Mesenchymal stem cell (in vitro differentiated cells and primary cell): ENCODE data around the gene CYSTM1.

Experiments used
- DNase-seq: peaks from one replicate; pipeline ENCODE4 v3.0.0-alpha.2; 2013
- H2AFZ ChIP-seq: one replicate; pipeline ENCODE4 v1.6.1; 2013; ENCODE audit warnings: low read depth, mild to moderate bottlenecking, control low read depth, inconsistent platforms, low read length, moderate library complexity
- H2AK5ac ChIP-seq: 2 replicates; pipeline ENCODE4 v1.6.1; 2013; ENCODE audit warnings: low read length, moderate library complexity, mild to moderate bottlenecking, inconsistent platforms; ENCODE audit not compliant: severe bottlenecking
- H2BK120ac ChIP-seq: one replicate; pipeline ENCODE4 v1.6.1; 2013; ENCODE audit warnings: low read depth, mild to moderate bottlenecking, inconsistent platforms, low read length, moderate library complexity
- H2BK12ac ChIP-seq, 2 experiments: one replicate each; pipeline ENCODE4 v1.6.1; 2013; ENCODE audit warnings: inconsistent platforms in 2 of 2, low read length in 2 of 2, mild to moderate bottlenecking in 2 of 2, moderate library complexity in 2 of 2, control low read depth in 1 of 2
- H2BK15ac ChIP-seq: one replicate; pipeline ENCODE4 v1.6.1; 2013; ENCODE audit warnings: mild to moderate bottlenecking, low read depth, inconsistent platforms; ENCODE audit not compliant: poor library complexity, severe bottlenecking
- H2BK5ac ChIP-seq: 2 replicates; pipeline ENCODE4 v1.6.1; 2013; ENCODE audit warnings: low read depth, mild to moderate bottlenecking, low read length, control low read depth, inconsistent platforms; ENCODE audit not compliant: poor library complexity, severe bottlenecking
- H3K14ac ChIP-seq, 2 experiments: one replicate each; pipeline ENCODE4 v1.6.1; 2013; ENCODE audit warnings: inconsistent platforms in 2 of 2, low read length in 2 of 2, control low read depth in 1 of 2, mild to moderate bottlenecking in 1 of 2, moderate library complexity in 1 of 2
- H3K18ac ChIP-seq, 2 experiments: one replicate each; pipeline ENCODE4 v1.6.1; 2013; ENCODE audit warnings: inconsistent platforms in 2 of 2, low read length in 2 of 2, control low read depth in 1 of 2, low read depth in 1 of 2, mild to moderate bottlenecking in 1 of 2
- H3K23ac ChIP-seq, 2 experiments: one replicate each; pipeline ENCODE4 v1.6.1; 2013; ENCODE audit warnings: inconsistent platforms in 2 of 2, low read length in 2 of 2, mild to moderate bottlenecking in 2 of 2, moderate library complexity in 2 of 2, control low read depth in 1 of 2
- H3K27ac ChIP-seq: 2 replicates; pipeline ENCODE4 v1.5.1; 2013; ENCODE audit warnings: mild to moderate bottlenecking, moderate library complexity, low read length, control low read depth, inconsistent platforms; ENCODE audit not compliant: poor library complexity, severe bottlenecking
- H3K27me3 ChIP-seq, 2 experiments: 2 replicates each; pipeline versions ENCODE4 v1.6.1 to v1.7.0; 2013; ENCODE audit warnings: low read length in 2 of 2, mild to moderate bottlenecking in 2 of 2, moderate library complexity in 2 of 2, control low read depth in 1 of 2, inconsistent platforms in 1 of 2; ENCODE audit not compliant: control insufficient read depth in 1 of 2, insufficient read depth in 1 of 2
- H3K36me3 ChIP-seq, 2 experiments: 2 replicates each; pipeline versions ENCODE4 v1.6.1 to v1.7.0; 2013; ENCODE audit warnings: low read length in 2 of 2, control low read depth in 1 of 2, inconsistent platforms in 1 of 2, low read depth in 1 of 2, mild to moderate bottlenecking in 1 of 2; ENCODE audit not compliant: insufficient read depth in 2 of 2, control insufficient read depth in 1 of 2
- H3K4ac ChIP-seq, 2 experiments: one replicate each; pipeline ENCODE4 v1.6.1; 2013; ENCODE audit warnings: inconsistent platforms in 2 of 2, low read length in 2 of 2, mild to moderate bottlenecking in 2 of 2, moderate library complexity in 2 of 2, control low read depth in 1 of 2, low read depth in 1 of 2
- H3K4me1 ChIP-seq: 2 replicates; pipeline ENCODE4 v1.6.1; 2013; ENCODE audit warnings: low read depth, low read length, control low read depth; ENCODE audit not compliant: control insufficient read depth, insufficient read depth
- H3K4me2 ChIP-seq: 2 replicates; pipeline ENCODE4 v1.6.1; 2013; ENCODE audit warnings: low read length, mild to moderate bottlenecking, inconsistent platforms; ENCODE audit not compliant: poor library complexity, severe bottlenecking
- H3K4me3 ChIP-seq, 2 experiments: 2 replicates each; pipeline versions ENCODE4 v1.5.1 to v1.7.0; 2013; ENCODE audit warnings: low read length in 2 of 2, mild to moderate bottlenecking in 2 of 2, control low read depth in 1 of 2, low read depth in 1 of 2; ENCODE audit not compliant: insufficient read depth in 1 of 2
- H3K79me1 ChIP-seq: replicated peaks from 2 replicates; pipeline ENCODE4 v1.6.1; 2013; ENCODE audit warnings: mild to moderate bottlenecking, control low read depth, low read length, inconsistent platforms; ENCODE audit not compliant: poor library complexity, severe bottlenecking
- H3K9ac ChIP-seq: 2 replicates; pipeline ENCODE4 v1.7.0; 2013; ENCODE audit warnings: mild to moderate bottlenecking, low read length, moderate library complexity
- H3K9me3 ChIP-seq: 2 replicates; pipeline ENCODE4 v1.7.0; 2013; ENCODE audit warnings: mild to moderate bottlenecking, low read length; ENCODE audit not compliant: control insufficient read depth
- H4K8ac ChIP-seq: one replicate; pipeline ENCODE4 v1.6.1; 2013; ENCODE audit warnings: inconsistent platforms, mild to moderate bottlenecking, low read length, moderate library complexity
- H4K91ac ChIP-seq: one replicate; pipeline ENCODE4 v1.6.1; 2013; ENCODE audit warnings: mild to moderate bottlenecking, low read length, inconsistent platforms
- WGBS: methylation state at CpG from one replicate; pipeline ENCODE4 v1.1.7; 2013; ENCODE audit warnings: mixed read lengths; 5-methylcytosine and 5-hydroxymethylcytosine counted together

CYSTM1 gene

GRCh38 chr5:140234377-140234989 is 59.5 kb downstream of the CYSTM1 start:
- H2AFZ ChIP-seq: no peak overlapping the region
- no peak overlapping the region for H4K91ac ChIP-seq
- H2AK5ac ChIP-seq: no peak overlapping the region
- no peak overlapping the region for H2BK15ac ChIP-seq
- H3K79me1 ChIP-seq: peaks cover 6% of the 10 kb centered on the region
- peaks cover 7 to 22% of the 10 kb centered on the region in 2 experiments for H3K36me3 ChIP-seq
- no peak overlapping the region for H3K27ac ChIP-seq
- H3K4me1 ChIP-seq: no peaks in the 10 kb centered on the region
- no peak for DNase-seq
- H3K18ac ChIP-seq: no peak overlapping the region
- H3K9me3 ChIP-seq: no peaks in the 10 kb centered on the region
- H3K4me2 ChIP-seq: no peak overlapping the region
- no peak overlapping the region for H3K4ac ChIP-seq
- H3K23ac ChIP-seq: no peak overlapping the region
- no peak overlapping the region for H3K14ac ChIP-seq
- peaks cover 0 to 4% of the 10 kb centered on the region in 2 experiments for H3K27me3 ChIP-seq
- no peak overlapping the region for H4K8ac ChIP-seq
- H2BK120ac ChIP-seq: no peak overlapping the region
- no peak overlapping the region for H3K9ac ChIP-seq
- no peak overlapping the region for H2BK5ac ChIP-seq
- H2BK12ac ChIP-seq: no peak overlapping the region
- H3K4me3 ChIP-seq: no peak overlapping the region
- WGBS: 94% methylated on average over 2 of the region's 4 CpGs

GRCh38 chr5:140235791-140236551 is 61.0 kb downstream of the CYSTM1 start:
- WGBS: 90% methylated on average over 6 of the region's 11 CpGs

DNA sequence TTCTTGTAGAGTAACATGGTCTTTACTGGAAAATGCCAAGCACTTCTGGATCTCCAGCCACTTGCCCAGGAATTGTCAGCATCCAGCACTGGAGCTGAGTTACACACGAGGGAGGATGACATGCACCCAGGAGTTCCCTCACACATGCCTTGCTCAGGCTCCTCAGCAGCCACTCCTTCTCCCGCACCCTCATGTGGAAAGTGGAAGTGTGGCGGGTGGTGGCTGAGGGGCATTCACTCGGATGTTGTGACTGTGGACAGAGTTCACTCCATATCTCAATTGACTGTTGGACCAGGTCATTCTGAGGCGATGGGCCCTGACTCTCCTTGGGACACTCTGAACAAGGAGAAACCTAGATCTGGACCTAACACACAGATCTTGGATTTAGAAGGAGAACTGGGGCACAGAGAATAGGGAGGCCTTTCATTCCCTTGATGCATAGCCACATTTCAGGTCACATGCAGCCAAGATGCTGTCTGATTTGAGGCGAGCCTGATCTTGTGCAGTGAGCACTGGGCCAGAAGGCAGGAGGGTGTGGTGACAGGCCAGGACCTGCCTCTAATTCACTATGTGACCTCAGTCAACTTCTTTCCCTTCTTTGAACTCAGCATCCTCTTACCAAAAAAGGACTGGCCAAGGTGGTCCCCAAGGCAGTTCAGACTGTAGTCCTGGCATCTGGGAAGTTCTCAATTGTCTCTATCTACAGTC is 62.1 kb downstream of the CYSTM1 start:
- 96% methylated on average over 6 of the region's 6 CpGs for WGBS
- H3K23ac ChIP-seq: no peak overlapping the region
- no peak overlapping the region for H3K4me2 ChIP-seq

More at GRCh38 chr5:140235791-140236551, 61.0 kb downstream of the CYSTM1 start:
- Histone ChIP-seq H2BK12ac (no peak overlapping the region), H3K27ac (no peak overlapping the region), H3K27me3 (peaks cover 0 to 4% of the 10 kb centered on the region in 2 experiments), H3K9ac (no peak overlapping the region), H2AFZ (no peak overlapping the region), H2BK15ac (no peak overlapping the region), H3K18ac (no peak overlapping the region), H2AK5ac (no peak overlapping the region), H3K4ac (no peak overlapping the region), H4K8ac (no peak overlapping the region), H3K4me3 (no peak overlapping the region), H3K9me3 (no peaks in the 10 kb centered on the region), H3K4me2 (no peak overlapping the region), H3K36me3 (peaks cover 7 to 22% of the 10 kb centered on the region in 2 experiments), H3K14ac (no peak overlapping the region), H3K79me1 (peaks cover 12% of the 10 kb centered on the region), H3K4me1 (peaks cover 9% of the 10 kb centered on the region), H2BK120ac (no peak overlapping the region), H3K23ac (no peak overlapping the region), H4K91ac (no peak overlapping the region), H2BK5ac (no peak overlapping the region)
- DNase-seq: no peak

GRCh38 chr5:140238756-140239155 is 63.8 kb downstream of the CYSTM1 start:
- Histone ChIP-seq H2AK5ac (no peak overlapping the region), H3K18ac (no peak overlapping the region), H2BK12ac (no peak overlapping the region), H3K27ac (no peak overlapping the region), H3K9ac (no peak overlapping the region), H3K14ac (no peak overlapping the region), H3K4me2 (no peak overlapping the region), H2BK120ac (no peak overlapping the region), H2BK5ac (no peak overlapping the region), H2BK15ac (no peak overlapping the region), H3K27me3 (no peaks in the 10 kb centered on the region), H4K91ac (no peak overlapping the region), H3K23ac (no peak overlapping the region), H3K4me3 (no peak overlapping the region), H3K4ac (no peak overlapping the region), H4K8ac (no peak overlapping the region), H2AFZ (no peak overlapping the region), H3K36me3 (peaks cover 14 to 28% of the 10 kb centered on the region in 2 experiments), H3K4me1 (peaks cover 21% of the 10 kb centered on the region), H3K79me1 (peaks cover 21% of the 10 kb centered on the region), H3K9me3 (no peaks in the 10 kb centered on the region)
- 95% methylated on average over 6 of the region's 6 CpGs for WGBS
- DNase-seq: no peak

More for the DNA sequence above, 62.1 kb downstream of the CYSTM1 start:
- Histone ChIP-seq H3K4me1 (peaks cover 18% of the 10 kb centered on the region), H3K9ac (no peak overlapping the region), H3K9me3 (no peaks in the 10 kb centered on the region), H3K4me3 (no peak overlapping the region), H4K91ac (no peak overlapping the region), H3K18ac (no peak overlapping the region), H3K79me1 (peaks cover 15% of the 10 kb centered on the region), H4K8ac (no peak overlapping the region), H3K27me3 (peaks cover 0 to 4% of the 10 kb centered on the region in 2 experiments), H2BK120ac (no peak overlapping the region), H3K14ac (no peak overlapping the region), H2AFZ (no peak overlapping the region), H3K36me3 (peaks cover 7 to 22% of the 10 kb centered on the region in 2 experiments), H2BK5ac (no peak overlapping the region), H3K27ac (no peak overlapping the region), H2BK12ac (peak overlapping the region in 1 of 2 experiments; percentile 12), H3K4ac (no peak overlapping the region), H2BK15ac (no peak overlapping the region), H2AK5ac (no peak overlapping the region)
- no peak for DNase-seq
